GM13976 (cell line): ENCODE results near the gene ADGRA1.

Experiments
- DNase-seq: peaks from one replicate; pipeline ENCODE4 v3.0.0; 2012; ENCODE audit warnings: low spot score
- in situ Hi-C: fragments of 300-500 bp; cut with MboI; formaldehyde crosslinking; loops from one replicate; pipeline ENCODE4 v1.12.0; 2022; ENCODE audit warnings: low sequenced_read_pairs, mixed read lengths, inconsistent platforms; ENCODE audit not compliant: unreplicated experiment
- TF ChIP-seq, protein P1 (sequence below): IDR thresholded peaks from 2 replicates; pipeline ENCODE4 v1.5.1; 2012; ENCODE audit warnings: borderline replicate concordance, mild to moderate bottlenecking; ENCODE audit not compliant: insufficient read depth; ENCODE audit errors: extremely low read depth, missing control alignments, control extremely low read depth

ADGRA1 gene

DNA sequence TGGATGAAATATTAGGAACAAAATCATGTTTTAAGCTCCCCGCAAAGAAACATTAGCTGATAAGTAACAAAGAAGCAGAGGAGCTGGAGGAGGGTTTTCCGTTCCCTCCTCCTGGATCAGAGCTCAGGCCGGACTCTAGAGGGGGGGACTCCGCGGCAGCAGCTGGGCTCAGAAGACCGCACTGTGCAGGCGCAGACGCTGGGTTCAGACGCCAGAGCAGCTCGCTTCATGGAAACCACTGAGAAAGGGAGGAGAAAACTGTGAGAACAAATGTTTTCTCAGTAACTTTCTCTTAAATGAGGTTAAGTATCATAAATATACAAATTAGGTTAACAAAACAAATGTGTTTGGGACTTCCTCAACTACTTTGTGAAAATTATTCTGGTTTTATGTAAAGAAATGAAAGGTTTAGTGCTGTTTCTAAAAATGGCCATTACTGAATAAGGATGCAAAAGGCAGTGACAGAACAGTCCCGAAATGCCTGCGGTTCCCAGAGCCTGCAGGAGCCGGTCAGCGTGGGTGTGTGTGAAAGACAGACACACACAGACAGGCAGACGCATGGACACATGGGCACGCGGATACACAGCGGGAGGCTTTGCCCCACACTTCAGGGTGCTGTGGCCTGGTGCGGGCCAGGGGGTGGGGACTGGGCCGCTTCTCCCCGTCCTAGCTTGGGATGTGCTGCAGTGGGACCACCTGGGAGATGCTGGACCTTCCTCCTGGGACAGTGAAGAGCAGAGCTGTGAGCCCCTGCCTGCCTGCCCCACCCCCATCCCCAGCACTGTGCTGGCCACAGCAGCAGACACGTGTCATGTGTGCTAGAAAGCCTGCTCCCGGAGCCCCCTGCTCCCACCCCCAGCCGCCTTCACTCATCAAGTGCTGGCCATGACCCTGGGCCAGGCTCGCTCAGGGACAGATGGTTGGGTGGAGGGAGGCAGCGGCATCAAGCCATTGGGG, 20.3 kb upstream of the ADGRA1 start:
- DNase-seq, result no peak
- in situ Hi-C loops, result no loop called here
- TF ChIP-seq, protein P1, sequence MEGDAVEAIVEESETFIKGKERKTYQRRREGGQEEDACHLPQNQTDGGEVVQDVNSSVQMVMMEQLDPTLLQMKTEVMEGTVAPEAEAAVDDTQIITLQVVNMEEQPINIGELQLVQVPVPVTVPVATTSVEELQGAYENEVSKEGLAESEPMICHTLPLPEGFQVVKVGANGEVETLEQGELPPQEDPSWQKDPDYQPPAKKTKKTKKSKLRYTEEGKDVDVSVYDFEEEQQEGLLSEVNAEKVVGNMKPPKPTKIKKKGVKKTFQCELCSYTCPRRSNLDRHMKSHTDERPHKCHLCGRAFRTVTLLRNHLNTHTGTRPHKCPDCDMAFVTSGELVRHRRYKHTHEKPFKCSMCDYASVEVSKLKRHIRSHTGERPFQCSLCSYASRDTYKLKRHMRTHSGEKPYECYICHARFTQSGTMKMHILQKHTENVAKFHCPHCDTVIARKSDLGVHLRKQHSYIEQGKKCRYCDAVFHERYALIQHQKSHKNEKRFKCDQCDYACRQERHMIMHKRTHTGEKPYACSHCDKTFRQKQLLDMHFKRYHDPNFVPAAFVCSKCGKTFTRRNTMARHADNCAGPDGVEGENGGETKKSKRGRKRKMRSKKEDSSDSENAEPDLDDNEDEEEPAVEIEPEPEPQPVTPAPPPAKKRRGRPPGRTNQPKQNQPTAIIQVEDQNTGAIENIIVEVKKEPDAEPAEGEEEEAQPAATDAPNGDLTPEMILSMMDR, result no peak

- in situ Hi-C loops, result no loop called here
- no peak for DNase-seq
- TF ChIP-seq, protein P1, result no peak
These were observed 19.4 kb upstream of the ADGRA1 start for GRCh38 chr10:133068111-133069032.

GRCh38 chr10:133069033-133069525, 18.6 kb upstream of the ADGRA1 start:
- in situ Hi-C loops, result no loop called here
- TF ChIP-seq, protein P1, result no peak
- DNase-seq, result no peak

DNA sequence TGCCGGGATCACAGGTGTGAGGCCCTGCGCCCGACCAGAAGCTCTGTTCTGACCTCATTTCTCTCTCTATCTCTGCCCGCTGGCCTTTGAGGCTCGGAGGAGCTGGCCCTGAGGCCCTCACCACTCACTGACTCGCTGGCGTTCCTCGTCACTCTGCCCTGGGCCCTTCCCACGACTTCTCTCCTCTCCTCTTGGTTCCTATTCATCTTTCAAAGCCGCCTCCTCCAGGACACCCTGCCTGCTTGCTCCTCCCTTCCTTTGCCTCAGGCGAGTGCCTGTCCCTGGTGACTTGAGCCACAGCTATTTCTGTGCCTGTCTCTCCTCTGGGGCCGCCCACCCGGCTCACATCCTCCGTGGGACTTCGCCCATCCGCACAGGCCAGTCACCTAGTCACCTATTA, 17.3 kb upstream of the ADGRA1 start:
- TF ChIP-seq, protein P1, result no peak
- no peak for DNase-seq
- in situ Hi-C loops, result no loop called here

- in situ Hi-C loops, result no loop called here
- no peak for DNase-seq
- TF ChIP-seq, protein P1, result no peak
These were observed 16.9 kb upstream of the ADGRA1 start for GRCh38 chr10:133070810-133071209.

GRCh38 chr10:133071733-133072132, 16.0 kb upstream of the ADGRA1 start:
- in situ Hi-C loops, result no loop called here
- TF ChIP-seq, protein P1, result no peak
- no peak for DNase-seq
